ENCODE results near the gene NDST3.
"Not testable (repeated sequence)": the region's sequence is repeated elsewhere in the genome, so short reads cannot be mapped to it uniquely, and the experiment has no call there.

Gene NDST3

DNA sequence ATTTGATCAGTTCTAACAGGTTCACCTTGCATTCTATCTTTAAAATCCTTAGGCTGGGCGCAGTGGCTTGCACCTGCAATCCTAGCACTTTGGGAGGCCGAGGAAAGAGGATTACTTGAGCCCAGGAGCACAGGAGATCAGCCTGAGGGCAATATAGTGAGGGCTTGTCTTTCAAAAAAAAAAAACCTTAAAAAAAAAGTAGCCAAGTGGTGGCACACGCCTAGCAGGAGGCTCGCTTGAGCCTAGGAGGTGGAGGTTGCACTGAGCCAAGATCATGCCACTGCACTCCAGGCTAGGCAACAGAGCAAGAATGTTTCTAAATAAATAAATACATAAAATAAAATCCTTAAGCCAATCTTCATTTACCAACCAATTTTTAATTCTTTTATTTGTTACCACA, 243.0 kb downstream of the NDST3 start:
- DNase-seq: no peak

GRCh38 chr4:118278473-118279274, 244.4 kb downstream of the NDST3 start:
- peak; percentile 96 for DNase-seq

DNA sequence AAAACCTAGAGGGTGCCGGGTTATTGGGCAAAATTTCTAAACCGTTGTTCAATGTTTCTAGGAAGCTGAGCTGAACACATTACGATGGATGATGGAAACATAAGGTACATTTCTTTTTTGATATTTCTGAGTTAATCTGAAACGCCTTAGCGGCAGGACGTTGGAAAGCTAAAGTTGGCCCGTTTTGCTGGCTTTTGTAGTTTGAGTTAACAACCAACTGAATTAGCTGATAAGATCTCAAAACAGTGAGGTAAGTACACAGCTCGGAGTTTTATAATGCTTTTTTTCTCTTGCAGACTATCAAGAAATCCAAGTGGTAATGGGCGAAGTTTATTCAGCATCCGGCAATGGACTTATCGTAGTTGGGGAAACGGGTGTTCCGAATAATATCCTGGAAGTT, 245.0 kb downstream of the NDST3 start:
- no peak for DNase-seq

DNA sequence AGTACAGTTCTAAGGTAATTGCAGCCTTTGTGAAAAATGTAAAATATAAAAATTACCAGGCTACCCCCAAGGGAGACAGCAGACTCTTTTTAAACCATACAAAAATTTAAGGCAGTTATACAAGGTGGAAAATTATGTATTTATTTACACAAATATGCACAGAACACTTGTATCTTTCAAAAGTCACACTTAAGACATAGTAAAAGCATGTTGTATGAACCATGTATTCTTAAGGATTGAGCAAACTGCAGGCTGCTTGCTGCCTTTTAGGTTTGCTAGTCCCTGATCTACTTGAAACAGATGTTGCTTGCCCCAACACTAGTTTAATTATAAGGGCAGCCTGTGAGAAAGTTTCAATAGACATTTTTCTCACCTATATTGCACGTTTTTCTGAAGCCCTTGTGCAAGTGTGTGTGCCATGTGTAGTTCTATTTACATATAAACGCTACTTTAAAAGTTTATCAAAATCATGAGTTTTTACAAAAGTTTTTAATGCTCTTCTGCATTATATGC, 245.7 kb downstream of the NDST3 start:
- no peak for DNase-seq

DNA sequence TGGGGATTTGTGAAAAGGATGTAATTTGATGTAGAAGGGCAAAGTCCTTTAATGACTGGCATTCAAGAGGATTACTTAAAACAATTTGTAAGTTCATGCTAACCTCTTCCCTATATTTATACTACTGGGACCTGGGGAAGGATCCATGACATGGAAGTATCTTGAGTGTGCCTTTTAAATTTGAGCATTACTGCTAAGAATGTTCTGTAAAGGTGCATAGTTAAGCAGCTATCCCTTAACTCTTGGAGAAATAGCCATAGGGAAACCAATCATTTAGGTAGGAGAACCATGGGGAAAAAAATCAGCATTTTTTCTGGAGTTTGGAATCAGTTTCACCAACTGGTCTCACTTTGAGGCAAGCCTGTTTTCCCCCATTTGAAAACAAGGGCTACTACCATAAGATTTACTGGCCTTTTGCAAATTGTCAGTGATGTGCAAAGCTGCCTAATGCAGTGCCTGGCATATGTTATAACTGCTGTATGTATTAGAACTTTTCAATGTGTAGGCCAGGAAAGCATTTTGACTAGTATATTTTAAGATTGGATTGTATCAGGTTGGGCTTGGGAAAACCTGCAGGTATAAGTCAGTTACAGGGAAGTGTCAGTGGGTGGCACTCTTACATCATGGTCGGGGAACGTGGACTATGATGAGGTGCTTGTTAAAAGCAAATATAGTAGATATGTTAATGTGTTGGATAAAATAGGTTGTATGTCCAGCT, 246.4 kb downstream of the NDST3 start:
- peak; percentile 12 for DNase-seq

GRCh38 chr4:118281611-118282442, 247.5 kb downstream of the NDST3 start:
- no peak for DNase-seq

GRCh38 chr4:118282692-118283091, 248.4 kb downstream of the NDST3 start:
- no peak for DNase-seq

GRCh38 chr4:118284169-118284568, 249.9 kb downstream of the NDST3 start:
- DNase-seq: no peak

DNA sequence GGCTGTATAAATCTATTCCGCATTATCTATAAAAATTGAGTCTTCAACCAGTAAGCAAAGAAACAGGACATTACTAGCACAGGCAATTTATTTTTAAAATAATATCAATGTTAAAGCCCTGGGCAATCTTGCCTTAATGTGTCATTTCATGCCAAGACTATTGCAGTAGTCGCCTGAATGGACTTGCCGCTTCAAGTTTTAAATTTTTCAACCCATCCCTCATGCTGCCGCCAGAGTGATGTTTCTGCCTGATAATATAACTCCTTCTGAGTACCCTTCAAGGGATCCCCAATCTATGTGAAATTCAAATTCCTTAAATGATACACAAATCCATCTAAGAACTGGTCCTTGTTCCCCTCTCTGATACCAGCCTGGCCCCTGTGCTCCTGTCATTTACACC, 251.6 kb downstream of the NDST3 start:
- DNase-seq: no peak

DNA sequence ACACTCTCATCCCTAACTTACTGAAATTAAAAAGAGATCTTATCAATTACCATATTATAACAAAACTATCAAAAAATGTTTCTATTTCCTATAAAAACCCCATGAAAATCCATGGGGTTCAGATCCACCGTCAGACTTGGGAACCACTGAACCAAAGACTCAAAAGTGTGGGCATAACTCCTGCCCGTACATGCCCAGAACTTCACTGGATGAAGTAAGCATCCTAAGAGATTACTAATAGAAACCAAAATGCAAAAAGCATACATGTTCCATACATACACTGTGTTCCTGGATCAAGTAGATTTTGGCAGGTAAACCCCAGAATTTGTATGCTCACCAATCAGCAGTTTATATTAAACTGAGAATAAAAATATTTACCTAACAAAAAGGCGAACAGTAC, 252.4 kb downstream of the NDST3 start:
- no peak for DNase-seq

- no peak for DNase-seq
Measured at GRCh38 chr4:118287711-118288451, 253.6 kb downstream of the NDST3 start.

DNA sequence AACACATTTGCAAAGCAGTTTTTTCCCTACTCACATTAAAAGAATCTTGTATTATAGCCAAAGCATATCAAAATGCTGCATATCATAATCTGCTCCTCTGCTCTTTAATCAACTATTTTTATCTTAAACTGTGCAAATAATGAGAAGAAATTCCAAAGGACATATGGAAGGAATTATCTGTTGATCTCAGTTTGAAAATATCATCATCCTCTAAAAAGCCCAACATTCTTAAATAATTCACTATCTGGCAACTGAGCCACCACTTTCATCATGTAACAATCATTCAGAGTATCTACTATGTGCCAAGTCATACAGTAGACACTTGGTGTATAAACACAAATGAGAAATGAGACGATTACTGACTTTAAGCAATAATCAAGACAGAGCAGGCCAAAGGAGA, 255.5 kb downstream of the NDST3 start:
- DNase-seq: no peak

DNA sequence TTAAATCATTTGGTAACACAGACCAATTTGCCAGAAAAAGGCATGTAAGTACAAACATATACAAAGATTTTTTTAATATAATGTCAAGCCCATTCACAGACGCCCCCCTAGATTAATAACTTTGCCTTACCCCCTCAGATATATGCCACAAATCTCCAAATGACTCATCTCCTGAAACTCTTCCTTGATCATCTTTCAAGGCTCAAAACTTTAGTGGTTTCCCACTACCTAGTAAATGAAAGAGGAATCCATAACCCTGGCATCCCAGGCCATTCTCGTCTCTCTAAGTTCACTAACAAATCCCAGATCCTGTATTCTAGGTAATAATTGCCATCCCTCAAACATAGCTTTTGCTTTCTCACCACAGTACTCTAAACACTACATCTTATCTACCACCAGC, 256.7 kb downstream of the NDST3 start:
- DNase-seq: no peak

DNA sequence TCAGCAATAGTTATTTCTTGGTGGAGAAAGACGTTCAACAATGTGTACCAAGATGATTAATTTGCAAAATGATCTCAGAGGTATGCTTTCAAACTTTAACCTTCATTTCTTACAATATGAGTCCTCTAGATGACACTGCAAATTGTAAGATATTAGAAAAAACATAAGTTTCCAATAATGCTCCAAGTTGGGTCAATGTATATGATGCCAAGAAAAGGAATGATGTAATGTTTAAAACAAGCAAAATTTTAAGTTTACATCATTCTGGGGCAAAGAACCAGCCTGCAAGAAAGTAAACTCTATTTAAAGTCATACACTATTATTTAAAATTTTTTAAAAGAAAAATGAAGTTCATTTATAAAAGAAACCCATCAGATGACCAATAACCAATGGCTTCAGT, 262.4 kb downstream of the NDST3 start:
- DNase-seq: no peak

DNA sequence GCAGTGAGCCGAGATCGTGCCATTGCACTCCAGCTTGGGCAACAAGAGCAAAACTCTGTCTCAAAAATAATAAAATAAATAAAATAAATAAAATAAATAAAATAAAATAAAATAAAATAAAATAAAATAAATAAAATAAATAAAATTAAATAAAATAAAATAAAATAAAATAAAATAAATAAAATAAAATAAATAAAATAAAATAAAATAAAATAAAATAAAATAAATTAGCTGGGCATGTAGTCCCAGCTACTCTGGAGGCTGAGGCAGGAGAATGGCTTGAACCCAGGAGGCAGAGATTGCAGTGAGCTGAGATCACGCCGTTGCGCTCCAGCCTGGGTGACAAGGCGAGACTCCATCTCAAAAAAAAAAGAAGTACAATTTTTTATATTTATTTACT, 265.3 kb downstream of the NDST3 start:
- DNase-seq: not testable (repeated sequence)

DNA sequence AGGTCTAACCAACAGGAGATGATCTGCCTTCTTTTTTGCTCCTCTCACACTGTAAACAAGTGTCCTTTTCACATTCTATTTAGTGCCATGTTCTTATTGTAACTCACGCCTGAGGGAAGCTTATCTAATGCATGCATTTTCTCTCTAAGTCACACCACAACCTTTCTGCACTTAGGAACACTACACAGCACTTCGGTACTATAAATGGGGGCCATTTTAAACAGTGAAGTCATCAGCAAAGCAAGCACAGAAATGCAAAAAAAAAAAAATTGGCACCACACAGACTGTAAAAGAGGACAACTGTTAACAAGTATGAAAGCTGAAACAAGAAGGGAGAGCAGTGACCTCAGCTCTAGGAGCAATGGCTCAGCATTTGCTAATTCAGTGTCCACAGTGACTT, 273.4 kb downstream of the NDST3 start:
- no peak for DNase-seq
